Measurements from ENCODE around the gene MAP3K6. TPM values are rescaled to one million over a fixed set of nuclear protein-coding genes. Genes with fewer than 3 reads are reported as not detected.
A peak's percentile ranks its signal among the peaks of the same experiment; 100 is the strongest.

Gene MAP3K6
- total and polyA plus RNA-seq, 3 donors from 2014 or later: 18.4 to 31.7 (median 18.8) TPM

- intact Hi-C loops (cut with DNase I; ENCODE audit: low total_unique reads): loop anchor here (10.0 kb wide), 1 partner anchor 208 kb away; the partner anchor contains the start of gene AHDC1
- DNase-seq: no peak
- TF ChIP-seq, protein P1, sequence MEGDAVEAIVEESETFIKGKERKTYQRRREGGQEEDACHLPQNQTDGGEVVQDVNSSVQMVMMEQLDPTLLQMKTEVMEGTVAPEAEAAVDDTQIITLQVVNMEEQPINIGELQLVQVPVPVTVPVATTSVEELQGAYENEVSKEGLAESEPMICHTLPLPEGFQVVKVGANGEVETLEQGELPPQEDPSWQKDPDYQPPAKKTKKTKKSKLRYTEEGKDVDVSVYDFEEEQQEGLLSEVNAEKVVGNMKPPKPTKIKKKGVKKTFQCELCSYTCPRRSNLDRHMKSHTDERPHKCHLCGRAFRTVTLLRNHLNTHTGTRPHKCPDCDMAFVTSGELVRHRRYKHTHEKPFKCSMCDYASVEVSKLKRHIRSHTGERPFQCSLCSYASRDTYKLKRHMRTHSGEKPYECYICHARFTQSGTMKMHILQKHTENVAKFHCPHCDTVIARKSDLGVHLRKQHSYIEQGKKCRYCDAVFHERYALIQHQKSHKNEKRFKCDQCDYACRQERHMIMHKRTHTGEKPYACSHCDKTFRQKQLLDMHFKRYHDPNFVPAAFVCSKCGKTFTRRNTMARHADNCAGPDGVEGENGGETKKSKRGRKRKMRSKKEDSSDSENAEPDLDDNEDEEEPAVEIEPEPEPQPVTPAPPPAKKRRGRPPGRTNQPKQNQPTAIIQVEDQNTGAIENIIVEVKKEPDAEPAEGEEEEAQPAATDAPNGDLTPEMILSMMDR (IDR thresholded peaks at IDR 0.05): no peak
- no peak for TF ChIP-seq POLR2A (IDR thresholded peaks at IDR 0.05)
- WGBS, 2 donors: 70 to 90% methylated on average over 2 to 3 of the region's 3 CpGs
- H3K4me3 ChIP-seq: no peak overlapping the region
- no peak overlapping the region for H3K27ac ChIP-seq
- H3K36me3 ChIP-seq (ENCODE audit: low read depth, missing control alignments): no peaks in the 10 kb centered on the region
- H3K4me1 ChIP-seq: peaks cover 9% of the 10 kb centered on the region
- no peaks in the 10 kb centered on the region for H3K27me3 ChIP-seq
- no peaks in the 10 kb centered on the region for H3K9me3 ChIP-seq
Measured at GRCh38 chr1:27397110-27397509, 30.3 kb upstream of the MAP3K6 start.

GRCh38 chr1:27395441-27396195 is 28.9 kb upstream of the MAP3K6 start:
- no peaks in the 10 kb centered on the region for H3K27me3 ChIP-seq
- H3K4me3 ChIP-seq: no peak overlapping the region
- TF ChIP-seq POLR2A (IDR thresholded peaks at IDR 0.05): no peak
- TF ChIP-seq, protein P1 (IDR thresholded peaks at IDR 0.05): peak; percentile 92 to 98 (median 95)
- 12 to 24% methylated on average over 8 to 10 of the region's 10 CpGs for WGBS, 2 donors
- no peak overlapping the region for H3K27ac ChIP-seq
- DNase-seq: peak; percentile 76
- H3K36me3 ChIP-seq (ENCODE audit: low read depth, missing control alignments): no peaks in the 10 kb centered on the region
- intact Hi-C loops (cut with DNase I; ENCODE audit: low total_unique reads): loop anchor here (10.0 kb wide), 1 partner anchor 209 kb away; the partner anchor contains the start of gene AHDC1
- no peaks in the 10 kb centered on the region for H3K9me3 ChIP-seq
- H3K4me1 ChIP-seq: peaks cover 17% of the 10 kb centered on the region

GRCh38 chr1:27394925-27395324 is 28.2 kb upstream of the MAP3K6 start:
- Histone ChIP-seq H3K9me3 (no peaks in the 10 kb centered on the region), H3K27ac (no peak overlapping the region), H3K4me1 (peaks cover 17% of the 10 kb centered on the region), H3K27me3 (no peaks in the 10 kb centered on the region), H3K4me3 (no peak overlapping the region), H3K36me3 (ENCODE audit: low read depth, missing control alignments) (no peaks in the 10 kb centered on the region)
- no peak for DNase-seq
- 48 to 60% methylated on average over 1 of the region's 1 CpG for WGBS, 2 donors
- TF ChIP-seq, protein P1 (IDR thresholded peaks at IDR 0.05): no peak
- no peak for TF ChIP-seq POLR2A (IDR thresholded peaks at IDR 0.05)
- intact Hi-C loops (cut with DNase I; ENCODE audit: low total_unique reads): loop anchor here (5.0 to 10.0 kb wide), 2 partner anchors 93 to 210 kb away; partner anchors contain the start of gene AHDC1

DNA sequence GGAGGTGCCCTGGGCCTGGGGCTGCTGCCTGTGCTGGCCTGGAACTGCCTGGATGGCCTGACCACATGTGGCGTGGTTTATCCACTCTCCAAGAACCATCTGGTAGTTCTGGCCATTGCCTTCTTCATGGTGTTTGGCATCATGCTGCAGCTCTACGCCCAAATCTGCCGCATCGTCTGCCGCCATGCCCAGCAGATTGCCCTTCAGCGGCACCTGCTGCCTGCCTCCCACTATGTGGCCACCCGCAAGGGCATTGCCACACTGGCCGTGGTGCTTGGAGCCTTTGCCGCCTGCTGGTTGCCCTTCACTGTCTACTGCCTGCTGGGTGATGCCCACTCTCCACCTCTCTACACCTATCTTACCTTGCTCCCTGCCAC is 27.5 kb upstream of the MAP3K6 start:
- Histone ChIP-seq H3K36me3 (ENCODE audit: low read depth, missing control alignments) (no peaks in the 10 kb centered on the region), H3K4me3 (no peak overlapping the region), H3K9me3 (no peaks in the 10 kb centered on the region), H3K27ac (no peak overlapping the region), H3K4me1 (peaks cover 17% of the 10 kb centered on the region), H3K27me3 (no peaks in the 10 kb centered on the region)
- TF ChIP-seq, protein P1 (IDR thresholded peaks at IDR 0.05): no peak
- no peak for TF ChIP-seq POLR2A (IDR thresholded peaks at IDR 0.05)
- DNase-seq: no peak
- 92 to 96% methylated on average over 3 to 9 of the region's 9 CpGs for WGBS, 2 donors
- intact Hi-C loops (cut with DNase I; ENCODE audit: low total_unique reads): loop anchor here (5.0 to 10.0 kb wide), 2 partner anchors 92 to 211 kb away; partner anchors contain the start of gene AHDC1

Measured in testis (tissue), 3 donors.